IPS DF 19.7 (cell line): ENCODE data around the gene SRA1.
"Not testable (repeated sequence)": the region's sequence is repeated elsewhere in the genome, so short reads cannot be mapped to it uniquely, and the experiment has no call there.

ENCODE experiments used
- DNase-seq: peaks from one replicate; pipeline ENCODE4 v3.0.0-alpha.2; 2013; ENCODE audit warnings: low read depth, low spot score

SRA1 gene

DNA sequence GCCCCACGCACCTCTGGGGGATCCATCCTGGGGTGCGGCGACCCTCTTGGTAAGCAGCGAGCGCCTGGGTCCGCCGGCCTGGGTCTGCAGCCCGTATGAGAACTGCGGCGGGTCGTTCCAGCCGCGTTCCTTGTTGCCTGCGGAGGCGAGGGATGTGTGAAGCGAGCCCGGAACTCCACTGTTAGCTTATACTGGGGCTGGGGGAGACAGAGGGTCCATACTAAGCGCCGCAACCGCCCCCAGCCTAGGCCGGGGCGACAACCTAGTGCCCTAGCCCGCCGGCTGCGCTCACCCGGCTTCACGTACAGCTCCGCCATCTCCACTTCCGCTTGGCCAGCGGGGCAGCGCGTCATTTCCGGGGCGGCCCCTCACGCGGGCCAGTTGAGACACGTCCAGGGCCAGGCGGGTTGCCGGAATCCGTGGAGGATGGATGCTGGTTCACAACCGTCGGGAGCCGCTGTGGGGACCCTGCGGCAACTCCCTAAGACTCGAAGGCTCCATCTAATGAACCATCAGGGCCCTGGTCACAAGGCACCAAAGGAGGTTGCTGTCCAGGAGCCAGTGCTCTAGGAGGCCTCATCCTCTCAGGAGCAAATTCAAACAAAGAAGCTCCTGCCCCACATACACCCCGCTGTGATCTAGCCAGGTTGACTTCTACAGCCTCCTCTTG is at the start of gene SRA1:
SRA1 (minus strand) TSS at position 338 of the 670 bp plus-strand sequence; CDS start at position 317, 21 bp downstream.
- DNase-seq: peak; percentile 57

- no peak for DNase-seq
Observed at GRCh38 chr5:140607031-140607430, 49.8 kb upstream of the SRA1 start.

DNA sequence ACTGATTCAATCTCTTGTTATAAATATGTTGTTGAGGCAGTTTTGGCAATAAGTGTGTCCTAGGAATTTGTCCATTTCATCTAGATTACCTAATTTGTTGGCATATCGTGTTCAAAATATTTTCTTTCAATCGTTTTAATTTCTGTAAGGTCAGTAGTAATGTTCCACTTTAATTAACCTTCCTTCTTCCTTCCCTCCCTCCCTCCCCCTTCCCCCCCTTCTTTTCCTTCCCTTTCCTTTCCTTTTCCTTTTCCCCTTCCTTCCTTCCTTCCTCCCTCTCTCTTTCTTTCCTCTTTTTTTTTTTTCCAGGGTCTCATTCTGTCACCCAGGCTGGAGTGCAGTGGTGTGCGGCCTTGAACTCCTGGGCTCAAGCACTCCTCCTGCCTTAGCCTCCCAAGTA is 48.6 kb upstream of the SRA1 start:
- no peak for DNase-seq

DNA sequence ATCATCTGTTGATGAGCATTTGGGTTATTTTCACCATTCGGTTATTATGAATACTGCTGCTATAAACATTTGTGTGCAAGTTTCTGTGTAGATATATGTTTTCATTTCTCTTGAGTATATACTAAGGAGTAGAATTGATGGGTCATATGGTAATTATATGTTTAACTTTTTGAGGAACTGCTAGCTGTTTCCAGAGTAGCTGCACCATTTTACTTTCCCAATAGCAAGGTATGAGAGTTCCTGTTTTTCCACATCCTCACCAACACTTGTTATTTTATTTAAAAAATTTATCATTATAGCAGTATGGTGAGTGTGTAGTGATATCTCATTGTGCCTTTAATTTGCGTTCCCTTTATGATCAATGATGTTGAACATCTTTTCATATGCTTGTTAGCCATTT is 46.5 kb upstream of the SRA1 start:
- no peak for DNase-seq

GRCh38 chr5:140603446-140603698 is 46.1 kb upstream of the SRA1 start:
- DNase-seq: not testable (repeated sequence)

GRCh38 chr5:140602147-140602546 is 44.9 kb upstream of the SRA1 start:
- no peak for DNase-seq

GRCh38 chr5:140600096-140600495 is 42.8 kb upstream of the SRA1 start:
- DNase-seq: no peak

- no peak for DNase-seq
Observed at GRCh38 chr5:140598836-140599235, 41.6 kb upstream of the SRA1 start.

DNA sequence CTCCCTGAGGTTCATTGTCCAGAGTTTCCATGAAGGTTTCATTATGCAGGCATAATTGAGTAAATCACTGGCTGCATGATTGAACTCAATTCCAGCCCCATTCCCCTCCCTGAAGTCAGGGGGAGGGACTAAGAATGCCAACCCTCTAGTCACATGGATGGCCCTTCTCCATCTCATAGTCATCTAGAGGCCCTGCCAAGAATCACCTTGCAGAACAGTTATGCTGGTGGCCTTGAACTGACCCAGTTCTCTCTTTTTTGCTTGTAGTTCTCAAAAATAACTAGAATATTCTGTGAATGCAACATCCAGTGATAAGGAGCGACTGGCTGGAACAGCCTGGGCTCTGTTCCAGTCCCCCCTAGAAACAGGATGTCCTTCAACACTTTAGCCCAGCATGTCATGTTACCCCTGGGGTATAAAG is 39.1 kb upstream of the SRA1 start:
- no peak for DNase-seq

GRCh38 chr5:140595538-140596300 is 38.4 kb upstream of the SRA1 start:
- DNase-seq: no peak

GRCh38 chr5:140594169-140594568 is 36.9 kb upstream of the SRA1 start:
- DNase-seq: no peak

- DNase-seq: not testable (repeated sequence)
Observed at GRCh38 chr5:140593070-140593469, 35.8 kb upstream of the SRA1 start.

DNA sequence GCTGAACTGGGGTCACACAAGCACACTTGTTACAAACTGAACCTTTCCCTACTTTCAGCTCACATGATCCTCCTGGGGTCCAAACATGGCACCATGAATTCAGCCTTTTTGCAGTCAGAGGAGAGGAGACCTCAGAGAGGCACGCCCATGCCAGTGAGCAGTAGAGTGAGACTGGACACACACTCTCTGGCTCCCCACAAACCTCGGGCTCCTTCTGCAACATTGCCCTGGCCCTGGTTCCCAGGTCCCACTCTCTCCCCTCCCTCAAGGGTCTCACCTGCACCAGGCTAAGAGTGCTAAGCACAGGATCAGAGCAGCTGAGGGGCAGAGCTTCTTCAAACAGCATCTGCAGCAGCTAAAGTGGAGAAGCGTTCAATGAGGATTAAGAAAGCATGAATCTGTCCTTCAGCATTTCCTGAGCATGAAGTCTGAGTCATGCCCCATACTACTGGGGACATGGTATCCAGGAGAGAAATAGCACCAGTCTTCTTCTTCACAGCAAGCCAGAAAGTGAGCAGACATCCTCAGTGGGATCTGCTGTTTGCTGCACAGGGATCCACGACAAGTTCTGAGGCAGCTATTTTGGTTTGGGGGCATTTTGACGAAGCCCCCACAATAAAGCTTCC is 34.6 kb upstream of the SRA1 start:
- DNase-seq: no peak

DNA sequence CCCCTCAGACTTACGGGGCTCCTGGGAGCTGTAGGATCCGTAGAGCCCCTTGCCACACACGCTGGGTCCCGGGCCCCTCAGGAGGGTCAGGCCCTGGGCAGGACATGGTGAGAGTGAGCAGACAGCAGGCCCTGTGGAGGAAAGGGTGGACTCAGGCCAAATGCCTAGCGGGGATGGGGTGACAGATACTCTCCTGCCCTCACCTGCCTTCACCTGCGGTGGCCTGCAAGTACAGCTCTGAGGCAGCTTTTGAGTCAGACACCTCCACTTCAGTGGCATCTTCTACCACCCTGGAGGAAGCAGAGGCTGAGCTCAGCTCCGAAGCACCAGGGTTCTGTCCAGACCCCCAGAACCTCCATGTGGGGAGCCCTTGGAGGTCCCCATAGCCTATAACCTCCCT is 33.6 kb upstream of the SRA1 start:
- no peak for DNase-seq

GRCh38 chr5:140588311-140589070 is 31.2 kb upstream of the SRA1 start:
- no peak for DNase-seq

GRCh38 chr5:140587495-140587894 is 30.2 kb upstream of the SRA1 start:
- no peak for DNase-seq

GRCh38 chr5:140579188-140579747 is 22.0 kb upstream of the SRA1 start:
- not testable (repeated sequence) for DNase-seq

GRCh38 chr5:140576776-140577201 is 19.5 kb upstream of the SRA1 start:
- no peak for DNase-seq

DNA sequence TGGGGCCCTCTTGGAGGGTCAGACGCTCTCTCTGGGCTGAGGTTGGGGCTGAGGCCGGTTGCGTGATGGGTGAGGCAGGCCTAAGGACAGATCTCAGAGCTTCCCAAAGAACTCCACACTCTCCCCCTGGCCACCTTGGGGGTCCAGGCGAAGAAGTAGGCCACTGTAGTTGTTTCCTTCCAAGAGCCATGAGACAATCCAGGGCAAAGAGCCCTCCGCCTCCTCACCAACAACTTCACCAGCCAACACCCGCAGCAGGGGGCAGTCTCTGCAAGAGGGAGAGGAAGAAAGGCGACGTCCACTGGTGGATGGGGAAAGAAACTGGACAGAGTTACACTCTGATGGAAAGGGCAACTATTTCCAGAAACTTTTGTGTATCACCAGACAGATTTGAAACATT is 18.0 kb upstream of the SRA1 start:
- no peak for DNase-seq

GRCh38 chr5:140574165-140574564 is 16.9 kb upstream of the SRA1 start:
- DNase-seq: no peak

DNA sequence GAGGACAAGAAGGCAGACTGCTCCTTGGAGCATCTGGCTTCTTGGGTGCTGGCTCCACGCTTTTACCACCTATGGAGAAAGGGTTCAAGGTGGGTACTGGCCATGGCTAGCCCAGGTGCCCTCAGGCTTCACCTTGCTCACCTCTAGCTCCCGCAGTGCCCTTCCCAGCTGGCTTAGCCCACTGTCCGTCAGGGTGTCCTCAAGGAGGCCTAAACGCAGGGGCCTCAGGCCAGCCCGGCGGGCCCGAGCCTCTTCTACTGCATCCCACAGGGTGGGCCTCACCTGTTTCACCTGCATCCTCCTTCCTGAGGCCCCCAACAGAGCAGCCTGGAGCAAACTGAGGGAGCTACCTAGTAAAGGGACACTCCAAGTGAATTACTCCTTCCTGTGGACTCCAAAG is 16.4 kb upstream of the SRA1 start:
- no peak for DNase-seq

DNA sequence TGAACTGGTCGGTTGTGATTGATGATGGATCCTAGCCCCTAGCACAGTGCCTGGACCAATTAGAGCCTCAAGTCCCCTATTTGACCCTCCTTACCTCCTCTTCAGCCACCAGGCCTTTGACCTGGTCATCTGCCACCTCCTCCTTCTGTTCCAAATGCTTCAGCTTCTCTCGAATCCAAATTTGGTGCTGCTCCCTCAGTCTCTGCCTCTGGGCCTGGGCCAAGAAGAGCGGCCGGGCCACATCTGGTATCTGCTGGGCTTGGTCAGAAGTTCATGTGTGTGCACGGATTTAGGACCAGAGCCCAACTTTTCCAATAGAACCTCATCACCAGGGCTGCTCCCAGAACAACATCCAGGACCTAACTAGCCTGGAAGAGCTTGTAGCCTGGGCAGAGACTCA is 13.8 kb upstream of the SRA1 start:
- no peak for DNase-seq
